HG03280 (cell line): ENCODE measurements around the gene MTHFD2.

Experiments used
- ATAC-seq: cut with Tn5 transposase; IDR thresholded peaks from one replicate; pipeline ENCODE4 v1.9.1; 2021; ENCODE audit warnings: mild to moderate bottlenecking, moderate library complexity; ENCODE audit not compliant: unreplicated experiment

The MTHFD2 gene

DNA sequence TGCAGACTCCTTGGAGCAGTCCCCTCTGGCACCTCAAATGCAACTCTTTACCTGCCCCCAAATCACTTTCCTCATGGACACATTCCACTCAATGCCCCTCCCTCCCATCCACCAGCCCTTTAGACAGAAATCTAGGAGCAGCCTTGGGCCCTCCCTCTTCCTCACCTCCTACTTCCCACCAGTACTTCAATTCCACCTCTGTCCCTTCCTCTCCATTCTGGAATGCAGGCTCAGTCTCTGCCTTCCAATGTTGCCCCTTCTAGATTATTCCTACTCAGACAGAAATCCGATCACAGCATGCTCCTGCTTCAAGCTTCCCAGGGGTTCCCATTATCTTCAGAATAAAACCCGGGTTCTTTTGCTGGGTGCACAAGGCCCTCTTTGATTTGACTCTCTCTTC lies 62.1 kb downstream of the MTHFD2 start:
- no peak for ATAC-seq

DNA sequence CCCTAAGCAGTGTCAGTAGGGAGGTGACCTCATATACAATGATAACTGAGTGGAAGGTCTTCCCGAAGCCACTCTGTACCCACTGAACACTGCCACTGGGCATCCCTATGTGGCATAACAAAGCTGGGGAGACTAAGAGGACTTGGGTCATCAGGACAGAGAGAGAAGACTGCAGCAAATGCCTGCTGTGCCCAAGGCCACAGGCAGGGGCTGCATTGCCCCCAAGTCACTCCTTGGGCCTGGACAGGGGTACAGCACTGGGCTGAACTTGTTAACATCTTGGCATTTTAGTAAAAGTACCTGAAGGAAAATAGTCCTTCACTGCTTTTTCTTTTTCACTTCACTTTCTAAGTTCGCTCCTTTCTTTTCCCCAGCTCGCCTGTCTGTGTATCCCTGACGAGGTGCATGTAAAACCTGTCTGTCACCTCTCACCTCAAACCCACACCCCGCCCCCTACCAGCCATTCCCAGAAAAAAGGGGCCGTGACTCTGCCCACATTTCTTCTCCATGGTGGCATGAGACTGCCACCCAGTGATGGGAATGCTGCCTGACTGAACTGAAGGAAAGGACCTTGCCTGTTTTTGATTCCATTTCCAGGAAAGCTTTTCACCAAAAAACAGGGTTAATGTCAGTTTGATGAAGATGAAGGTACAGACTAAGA lies 62.9 kb downstream of the MTHFD2 start:
- ATAC-seq, result no peak

DNA sequence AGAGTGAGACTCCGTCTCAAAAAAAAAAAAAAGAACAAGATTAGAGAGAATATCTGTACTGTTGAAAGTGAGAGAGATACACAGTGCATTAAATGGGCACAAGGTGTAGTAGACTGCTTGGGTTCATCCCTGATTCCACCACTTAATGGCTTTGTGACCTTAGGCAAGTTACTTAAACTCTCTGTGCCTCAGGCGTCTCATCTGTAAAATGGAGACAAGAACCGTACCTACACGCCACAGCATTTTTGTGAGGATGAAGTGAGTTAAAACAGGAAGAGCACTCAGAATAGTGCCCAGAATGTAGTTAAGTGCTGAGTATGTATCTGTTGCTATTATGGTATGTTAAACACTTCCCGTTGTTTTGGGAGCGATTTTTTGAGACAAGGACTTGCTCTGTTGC lies 64.3 kb downstream of the MTHFD2 start:
- ATAC-seq, result no peak

DNA sequence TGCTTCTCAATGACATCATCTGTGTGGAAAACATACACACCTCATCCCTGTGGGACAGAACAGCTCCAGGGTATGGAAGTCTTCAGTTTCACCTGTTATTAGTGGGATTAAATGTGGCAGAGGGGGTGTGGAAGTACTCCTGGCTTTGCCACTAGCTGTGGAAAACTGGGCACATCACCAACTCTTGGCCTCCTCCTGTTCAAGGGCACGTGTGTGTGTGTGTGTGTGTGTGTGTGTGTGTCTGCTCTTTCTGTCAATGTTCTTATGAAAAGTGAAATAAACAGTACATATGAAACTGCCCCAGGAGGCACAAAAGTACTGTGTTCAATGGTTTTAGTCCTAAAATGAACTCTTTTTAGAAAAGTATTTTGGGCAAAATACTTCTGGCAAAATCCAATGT lies 65.9 kb downstream of the MTHFD2 start:
- no peak for ATAC-seq

DNA sequence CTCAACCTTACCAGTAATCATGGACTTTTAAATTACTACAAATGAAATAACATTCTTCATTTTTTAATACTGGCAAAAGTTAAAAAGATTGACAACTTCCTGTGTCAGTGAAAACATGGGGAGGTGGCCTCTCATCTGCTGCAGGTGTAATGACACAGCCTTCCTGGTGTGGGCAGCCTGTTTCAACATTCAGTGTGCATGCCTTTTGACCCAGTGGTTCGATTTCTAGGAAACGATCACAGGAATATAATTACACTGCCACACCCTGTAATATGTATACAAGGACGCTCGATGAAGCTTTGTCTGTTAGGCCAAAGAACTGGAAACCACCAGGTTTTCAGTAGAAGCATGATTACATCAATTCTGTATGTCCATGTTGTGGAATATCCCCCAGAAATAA lies 68.7 kb downstream of the MTHFD2 start:
- ATAC-seq, result no peak
